GM21576 (cell line): ENCODE measurements around the gene RAP1GAP2.
"Not testable (repeated sequence)": the region's sequence is repeated elsewhere in the genome, so short reads cannot be mapped to it uniquely, and the experiment has no call there.

Experiments used
- ATAC-seq: cut with Tn5 transposase; IDR thresholded peaks from one replicate; pipeline ENCODE4 v1.9.1; 2021; ENCODE audit warnings: mild to moderate bottlenecking, moderate library complexity; ENCODE audit not compliant: unreplicated experiment

The RAP1GAP2 gene

DNA sequence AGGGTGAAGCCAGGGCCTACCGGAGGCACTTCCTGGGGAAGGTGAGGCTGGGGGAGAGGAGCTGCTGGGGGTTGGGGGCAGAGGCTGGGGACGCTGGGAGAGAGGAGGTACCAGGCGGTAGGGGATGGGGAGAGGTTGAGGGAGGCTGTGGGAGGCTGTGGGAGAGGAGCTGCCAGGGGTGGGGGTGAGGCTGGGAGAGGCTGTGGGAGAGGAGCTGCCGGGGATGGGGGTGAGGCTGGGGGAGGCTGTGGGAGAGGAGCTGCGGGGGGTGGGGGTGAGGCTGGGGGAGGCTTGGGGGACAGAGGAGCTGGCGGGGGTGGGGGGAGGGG lies 167.8 kb downstream of the RAP1GAP2 start:
- ATAC-seq, result no peak

DNA sequence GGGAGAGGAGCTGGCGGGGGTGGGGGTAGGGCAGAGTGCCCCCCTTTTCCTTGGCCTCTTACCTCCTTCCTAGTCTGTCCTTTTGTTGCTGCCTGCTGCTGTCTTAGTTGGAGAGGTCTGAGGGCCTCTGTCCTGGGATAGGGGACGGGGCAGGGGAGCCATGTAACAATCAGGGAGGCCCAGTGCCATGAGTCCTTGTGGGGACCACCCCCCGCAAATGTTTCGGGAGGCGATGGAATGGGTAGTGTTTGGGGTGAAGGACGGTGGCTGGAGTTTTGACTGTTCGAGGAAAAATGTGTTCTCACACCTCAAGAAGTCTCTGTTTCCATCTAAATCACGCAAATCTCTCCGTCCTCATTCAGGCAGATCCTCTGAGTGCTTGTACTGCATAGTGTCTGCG lies 168.1 kb downstream of the RAP1GAP2 start:
- ATAC-seq, result no peak

GRCh38 chr17:2964831-2965230 lies 168.6 kb downstream of the RAP1GAP2 start:
- ATAC-seq, result no peak

DNA sequence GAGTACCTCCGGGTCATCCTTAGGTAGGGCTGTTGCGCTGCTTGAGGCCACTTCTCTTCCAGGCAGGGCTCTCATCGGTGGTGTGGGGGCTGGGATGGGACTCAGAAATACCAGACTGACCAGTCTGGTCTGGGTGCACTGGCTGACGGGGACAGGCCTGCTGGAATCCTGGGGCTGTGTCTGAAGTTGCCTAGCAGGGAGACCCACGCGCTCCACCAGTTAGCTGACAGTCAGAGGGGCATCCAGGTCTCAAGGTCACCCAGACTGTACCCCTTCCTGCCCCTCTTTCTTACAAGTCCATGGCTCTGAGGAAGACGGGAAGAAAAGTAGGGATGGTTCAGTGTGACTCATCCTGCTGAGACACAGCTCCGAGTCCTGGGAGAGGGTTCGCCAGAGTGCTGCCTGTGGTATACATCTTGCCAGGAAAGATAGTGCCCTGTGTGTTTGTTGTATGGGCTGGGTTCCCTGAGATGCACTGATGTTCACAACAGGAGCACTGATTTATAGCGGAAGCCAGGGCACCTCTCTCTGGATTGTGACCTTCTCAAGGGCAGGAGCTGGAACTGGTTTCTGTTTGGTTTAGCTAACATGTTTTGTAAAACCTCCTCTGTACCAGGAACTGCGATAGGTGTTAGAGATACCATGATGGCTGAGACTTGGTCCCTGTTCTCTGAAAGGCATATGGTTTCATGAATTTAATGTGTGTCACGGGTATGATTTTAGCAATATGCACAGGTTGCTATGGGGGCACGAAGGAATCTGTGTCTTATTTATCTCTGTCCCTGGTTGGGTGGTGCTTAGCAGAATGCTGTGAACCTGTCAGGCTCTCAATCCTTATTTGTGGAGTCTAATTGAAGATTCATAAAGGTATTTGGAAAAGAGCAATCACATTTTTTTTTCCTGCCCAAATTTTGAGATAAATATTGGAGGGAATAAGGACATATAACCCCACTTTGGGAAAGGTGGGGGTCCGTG lies 169.7 kb downstream of the RAP1GAP2 start:
- no peak for ATAC-seq

GRCh38 chr17:2967515-2967914 lies 171.3 kb downstream of the RAP1GAP2 start:
- ATAC-seq, result no peak

DNA sequence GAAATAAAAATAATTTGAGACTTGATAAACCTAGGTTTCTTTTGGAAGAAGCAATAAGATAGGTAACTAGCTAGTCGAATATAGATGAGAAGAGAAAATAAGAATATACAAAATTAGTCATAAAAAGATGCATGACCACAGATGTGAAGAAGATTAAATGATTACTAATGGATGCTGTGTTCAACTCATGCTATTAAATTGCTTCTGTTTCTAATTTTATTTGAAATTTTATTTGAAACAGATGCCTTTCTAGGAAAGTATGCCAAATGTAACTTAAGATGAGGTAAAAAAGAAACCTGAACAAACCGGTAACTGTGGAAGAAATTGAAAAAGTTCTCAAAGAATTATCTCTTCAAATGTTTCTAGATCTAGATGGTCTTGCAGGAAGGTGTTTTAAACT lies 175.6 kb downstream of the RAP1GAP2 start:
- ATAC-seq, result no peak

DNA sequence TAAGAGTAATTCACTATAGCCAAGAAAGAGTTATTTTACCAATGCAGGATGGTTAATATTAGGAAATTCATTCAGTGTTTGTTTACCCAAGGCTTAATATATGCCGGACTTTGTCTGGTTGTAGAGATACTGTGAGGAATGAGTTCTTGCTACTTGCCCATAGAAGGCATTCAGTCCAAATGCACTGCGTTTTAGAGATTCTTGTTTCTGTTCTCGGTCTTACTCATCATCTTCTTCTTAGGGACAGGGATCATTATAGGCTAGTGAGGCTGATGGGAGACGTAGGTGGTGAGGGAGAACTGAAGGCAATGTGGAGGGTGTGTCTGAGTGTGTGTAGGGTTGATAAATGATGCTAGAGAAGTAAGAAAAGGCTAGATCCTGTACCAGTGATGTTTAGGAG lies 176.5 kb downstream of the RAP1GAP2 start:
- no peak for ATAC-seq

GRCh38 chr17:2974347-2974746 lies 178.1 kb downstream of the RAP1GAP2 start:
- ATAC-seq, result no peak

- ATAC-seq, result no peak
Observed at GRCh38 chr17:2975469-2975958, 179.3 kb downstream of the RAP1GAP2 start.

DNA sequence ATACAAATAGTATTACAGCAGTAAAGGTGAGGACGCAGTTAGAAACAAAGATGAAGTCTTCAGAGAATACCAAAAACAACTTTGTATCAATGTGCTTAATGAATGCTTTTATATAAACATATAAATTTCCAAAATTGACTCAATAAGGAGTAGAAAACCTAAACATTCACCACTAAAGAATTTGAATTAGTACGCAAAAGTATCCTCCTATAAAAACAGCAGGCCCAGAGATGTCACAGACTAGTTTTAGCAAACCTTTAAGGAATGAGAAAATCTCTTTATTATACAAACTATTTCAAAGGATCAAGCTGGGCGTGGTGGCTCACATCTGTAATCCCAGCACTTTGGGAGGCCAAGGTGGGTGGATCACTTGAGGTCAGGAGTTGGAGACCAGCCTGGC lies 180.9 kb downstream of the RAP1GAP2 start:
- ATAC-seq, result no peak

GRCh38 chr17:2978116-2978515 lies 181.9 kb downstream of the RAP1GAP2 start:
- no peak for ATAC-seq

DNA sequence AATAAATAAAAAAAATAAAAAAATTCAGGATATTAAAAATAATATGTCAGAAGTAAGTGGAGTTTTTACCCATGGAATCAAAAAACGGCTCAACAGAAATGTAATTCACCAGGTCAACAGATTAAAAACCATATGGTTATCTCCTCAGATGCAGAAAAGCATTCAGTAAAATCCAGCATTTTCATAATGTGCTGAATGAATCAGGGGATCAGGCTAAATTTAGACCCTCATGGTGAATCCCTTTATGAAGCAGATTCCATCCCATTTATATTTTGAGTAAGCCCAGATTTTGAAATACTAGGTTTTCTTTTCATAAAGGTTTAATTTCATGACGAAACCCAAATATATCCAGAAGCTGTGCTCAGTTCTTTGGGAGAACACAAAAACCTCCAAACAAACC lies 182.8 kb downstream of the RAP1GAP2 start:
- ATAC-seq, result no peak

GRCh38 chr17:2980211-2980903 lies 184.1 kb downstream of the RAP1GAP2 start:
- no peak for ATAC-seq

DNA sequence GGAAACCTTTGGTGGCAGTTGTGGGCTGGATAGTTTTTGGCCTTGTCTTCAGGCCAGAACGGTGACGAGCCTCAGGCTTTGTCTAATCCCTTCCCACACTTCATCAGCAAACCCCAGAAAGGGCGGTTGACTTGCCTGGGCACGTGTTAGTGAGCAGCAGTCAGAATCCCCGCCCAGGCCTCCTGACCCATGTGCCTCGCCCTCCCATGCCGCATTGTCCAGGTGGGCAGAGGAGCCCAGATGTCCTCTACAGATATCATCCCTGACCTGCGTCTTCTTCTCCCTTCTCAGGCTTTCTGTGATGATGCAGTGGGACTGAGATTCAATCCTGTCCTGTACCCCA lies 184.6 kb downstream of the RAP1GAP2 start:
- no peak for ATAC-seq

- ATAC-seq, result no peak
Observed at GRCh38 chr17:2981325-2981724, 185.1 kb downstream of the RAP1GAP2 start.

- ATAC-seq, result no peak
Observed at GRCh38 chr17:2982854-2983253, 186.6 kb downstream of the RAP1GAP2 start.

DNA sequence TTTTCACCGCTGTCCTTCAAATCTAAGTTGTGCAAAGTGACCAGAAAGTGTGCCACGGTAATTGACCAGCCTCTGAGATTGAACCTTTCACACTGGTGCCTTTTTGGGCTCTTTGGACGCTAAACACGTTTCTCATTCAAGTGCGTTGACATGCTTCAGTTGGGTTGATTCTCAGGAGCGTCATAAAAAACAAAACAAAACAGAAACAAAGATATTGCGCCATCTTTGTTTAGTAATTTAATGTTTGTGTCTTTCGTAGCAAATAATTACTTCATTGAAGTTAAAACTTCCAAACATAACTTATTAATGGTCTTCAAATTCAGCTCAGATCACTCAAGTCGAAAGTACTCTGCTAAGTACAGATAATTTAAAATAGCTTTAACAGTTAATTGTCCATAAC lies 187.0 kb downstream of the RAP1GAP2 start:
- no peak for ATAC-seq

DNA sequence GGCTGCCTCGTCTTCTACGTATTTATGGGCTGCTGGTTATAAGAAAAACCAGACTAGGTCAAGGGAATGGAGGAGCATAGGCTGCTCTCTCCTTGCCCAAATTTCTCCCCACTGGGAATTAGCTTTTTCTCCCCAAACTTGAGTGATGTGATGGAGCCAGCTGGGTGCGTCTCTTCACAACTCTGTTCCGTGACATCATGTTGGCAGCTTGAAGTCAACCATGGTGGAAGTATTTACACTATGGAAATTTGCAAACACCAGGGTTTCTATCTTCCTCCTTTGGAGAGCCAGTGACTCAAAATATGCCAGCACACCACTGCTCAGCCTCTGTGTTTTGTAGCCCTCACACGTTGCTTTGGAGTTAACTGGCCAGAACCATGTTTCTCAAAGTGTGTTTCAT lies 189.1 kb downstream of the RAP1GAP2 start:
- ATAC-seq, result no peak

DNA sequence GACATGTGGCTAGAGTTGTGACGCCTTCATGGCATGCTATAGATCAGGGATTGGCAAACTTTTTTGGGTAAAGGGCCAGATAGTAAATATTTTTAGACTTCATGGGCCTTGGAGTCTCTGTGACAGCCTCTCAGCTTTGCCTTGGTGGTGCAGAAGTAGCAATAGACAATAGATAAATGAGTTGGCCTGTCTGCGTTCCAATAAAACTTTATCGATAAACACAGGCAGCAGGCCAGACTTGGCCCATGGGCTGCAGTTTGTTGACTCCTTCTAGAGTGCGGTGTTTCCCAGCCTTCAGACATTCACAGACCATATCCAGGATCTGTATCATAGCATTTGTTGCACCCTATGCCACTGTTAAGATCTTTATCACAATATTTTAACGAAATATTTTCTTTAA lies 190.7 kb downstream of the RAP1GAP2 start:
- ATAC-seq, result no peak

GRCh38 chr17:2989396-2989795 lies 193.2 kb downstream of the RAP1GAP2 start:
- ATAC-seq, result not testable (repeated sequence)

DNA sequence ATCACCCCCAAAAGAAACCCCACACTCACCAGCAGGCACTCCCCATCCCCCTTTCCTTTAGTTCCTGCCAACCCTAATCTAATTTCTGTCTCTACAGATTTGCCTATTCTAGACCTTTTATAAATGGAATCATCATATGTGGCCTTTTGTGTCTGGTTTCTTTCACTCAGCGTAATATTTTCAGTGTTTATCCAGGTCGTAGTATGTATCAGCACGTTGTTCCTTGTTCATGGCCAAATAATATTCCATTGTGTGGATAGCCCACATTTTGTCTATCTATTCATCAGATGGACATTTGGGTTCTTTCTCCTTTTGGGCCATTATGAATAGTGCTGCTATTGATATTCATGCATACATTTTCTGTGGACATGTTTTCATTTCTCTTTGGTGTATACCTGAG lies 193.6 kb downstream of the RAP1GAP2 start:
- ATAC-seq, result no peak

DNA sequence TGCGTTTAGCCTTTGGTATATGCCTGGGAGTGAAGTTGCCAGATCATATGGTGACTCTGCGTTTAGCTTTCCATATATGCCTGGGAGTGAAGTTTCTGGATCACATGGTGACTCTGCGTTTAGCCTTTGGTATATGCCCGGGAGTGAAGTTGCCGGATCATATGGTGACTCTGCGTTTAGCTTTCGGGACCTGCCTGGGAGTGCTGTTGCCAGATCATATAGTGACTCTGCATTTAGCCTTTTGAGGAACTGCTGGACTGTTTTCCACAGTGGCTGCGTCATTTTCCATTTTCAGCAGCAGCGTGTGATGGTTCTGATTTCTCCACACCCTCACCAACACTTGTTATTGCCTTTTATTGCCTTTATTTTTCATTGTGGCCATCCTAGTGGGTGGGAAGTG lies 194.2 kb downstream of the RAP1GAP2 start:
- ATAC-seq, result no peak
